A673 (cell line): ENCODE measurements around the gene DNAH3.

Experiments
- EZH2 ChIP-seq: fragments of 200-600 bp; sonication (generic); IDR thresholded peaks from 2 replicates; pipeline ENCODE4 v1.6.1; 2017; ENCODE audit warnings: borderline replicate concordance, low read depth, mild to moderate bottlenecking, mixed read lengths, antibody characterized with exemption, low read length; ENCODE audit not compliant: poor library complexity, severe bottlenecking
- TF ChIP-seq, protein P1 (sequence below): fragments of 300-800, 200-600 bp; sonication (generic); conservative IDR thresholded peaks from 2 replicates; pipeline ENCODE4 v1.5.1; 2017; ENCODE audit warnings: low read depth, mild to moderate bottlenecking, antibody characterized with exemption, low read length, moderate library complexity, mixed read lengths

DNA sequence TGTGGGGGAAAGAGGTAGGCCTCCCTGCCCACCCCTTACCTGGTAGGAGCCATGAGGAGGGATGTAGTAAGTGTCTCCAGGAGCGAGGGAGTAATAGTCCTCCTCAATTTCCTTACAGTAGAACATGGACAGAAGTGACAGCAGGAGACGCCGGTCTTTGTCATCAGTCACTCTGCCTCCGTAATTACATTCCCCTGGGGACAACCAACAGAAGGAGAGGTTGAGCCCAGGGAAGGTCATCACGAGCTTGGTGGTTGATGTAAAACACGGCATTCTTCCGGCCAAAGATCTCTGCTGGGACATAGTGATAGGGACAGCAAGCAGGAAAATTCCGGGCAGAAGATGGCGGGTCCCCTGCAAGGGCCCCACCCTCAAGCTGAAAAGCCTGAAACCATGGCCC, 202.2 kb downstream of the DNAH3 start:
- TF ChIP-seq, protein P1, sequence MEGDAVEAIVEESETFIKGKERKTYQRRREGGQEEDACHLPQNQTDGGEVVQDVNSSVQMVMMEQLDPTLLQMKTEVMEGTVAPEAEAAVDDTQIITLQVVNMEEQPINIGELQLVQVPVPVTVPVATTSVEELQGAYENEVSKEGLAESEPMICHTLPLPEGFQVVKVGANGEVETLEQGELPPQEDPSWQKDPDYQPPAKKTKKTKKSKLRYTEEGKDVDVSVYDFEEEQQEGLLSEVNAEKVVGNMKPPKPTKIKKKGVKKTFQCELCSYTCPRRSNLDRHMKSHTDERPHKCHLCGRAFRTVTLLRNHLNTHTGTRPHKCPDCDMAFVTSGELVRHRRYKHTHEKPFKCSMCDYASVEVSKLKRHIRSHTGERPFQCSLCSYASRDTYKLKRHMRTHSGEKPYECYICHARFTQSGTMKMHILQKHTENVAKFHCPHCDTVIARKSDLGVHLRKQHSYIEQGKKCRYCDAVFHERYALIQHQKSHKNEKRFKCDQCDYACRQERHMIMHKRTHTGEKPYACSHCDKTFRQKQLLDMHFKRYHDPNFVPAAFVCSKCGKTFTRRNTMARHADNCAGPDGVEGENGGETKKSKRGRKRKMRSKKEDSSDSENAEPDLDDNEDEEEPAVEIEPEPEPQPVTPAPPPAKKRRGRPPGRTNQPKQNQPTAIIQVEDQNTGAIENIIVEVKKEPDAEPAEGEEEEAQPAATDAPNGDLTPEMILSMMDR, result no peak
- no peak for TF ChIP-seq EZH2
